Measurements from ENCODE around the gene LRRC74A.

Gene LRRC74A

GRCh38 chr14:76834241-76834661, 8.0 kb downstream of the LRRC74A start:
- H3K27me3 ChIP-seq (ENCODE audit: insufficient read depth, low read length, poor library complexity, severe bottlenecking) = peaks cover 13% of the 10 kb centered on the region
- H3F3A ChIP-seq (ENCODE audit: low read depth) = no peaks in the 10 kb centered on the region
- TF ChIP-seq CTCF (conservative IDR thresholded peaks at IDR 0.05; ENCODE audit: low read length) = no peak
- TF ChIP-seq EZH2phosphoT487 (IDR thresholded peaks at IDR 0.05; ENCODE audit: borderline replicate concordance) = no peak
- H3K9me2 ChIP-seq (replicated peaks; ENCODE audit: low read depth, low read length) = no peaks in the 10 kb centered on the region
- H3K36me3 ChIP-seq (ENCODE audit: insufficient read depth, low read length) = no peaks in the 10 kb centered on the region
- H3K4me2 ChIP-seq (ENCODE audit: low read depth, low read length, poor library complexity, severe bottlenecking) = no peak overlapping the region
- H3K4me3 ChIP-seq (ENCODE audit: low read length, poor library complexity, severe bottlenecking) = no peak overlapping the region
- no peaks in the 10 kb centered on the region for H3K4me1 ChIP-seq (ENCODE audit: insufficient read depth, low read length, poor library complexity, severe bottlenecking)
- no peak overlapping the region for H2AFZ ChIP-seq (ENCODE audit: low read length)
- no peak overlapping the region for H3K9ac ChIP-seq (ENCODE audit: low read depth, low read length, poor library complexity, severe bottlenecking)
- no peaks in the 10 kb centered on the region for H4K20me1 ChIP-seq (ENCODE audit: insufficient read depth, low read length, poor library complexity, severe bottlenecking)
- H3K9me3 ChIP-seq (ENCODE audit: insufficient read depth, low read depth, low read length) = no peaks in the 10 kb centered on the region
- H3K79me2 ChIP-seq (ENCODE audit: insufficient read depth, low read length) = no peaks in the 10 kb centered on the region

- H3K4me1 ChIP-seq (ENCODE audit: insufficient read depth, low read length, poor library complexity, severe bottlenecking) = no peaks in the 10 kb centered on the region
- no peaks in the 10 kb centered on the region for H3K36me3 ChIP-seq (ENCODE audit: insufficient read depth, low read length)
- peaks cover 17% of the 10 kb centered on the region for H3K27me3 ChIP-seq (ENCODE audit: insufficient read depth, low read length, poor library complexity, severe bottlenecking)
- no peaks in the 10 kb centered on the region for H3K9me3 ChIP-seq (ENCODE audit: insufficient read depth, low read depth, low read length)
- H3K79me2 ChIP-seq (ENCODE audit: insufficient read depth, low read length) = no peaks in the 10 kb centered on the region
- H3K9me2 ChIP-seq (replicated peaks; ENCODE audit: low read depth, low read length) = no peaks in the 10 kb centered on the region
- H3F3A ChIP-seq (ENCODE audit: low read depth) = no peaks in the 10 kb centered on the region
- H3K4me3 ChIP-seq (ENCODE audit: low read length, poor library complexity, severe bottlenecking) = no peak overlapping the region
- no peak overlapping the region for H3K9ac ChIP-seq (ENCODE audit: low read depth, low read length, poor library complexity, severe bottlenecking)
- no peak overlapping the region for H2AFZ ChIP-seq (ENCODE audit: low read length)
- TF ChIP-seq EZH2phosphoT487 (IDR thresholded peaks at IDR 0.05; ENCODE audit: borderline replicate concordance) (no peak), CTCF (conservative IDR thresholded peaks at IDR 0.05; ENCODE audit: low read length) (no peak)
- no peak overlapping the region for H3K4me2 ChIP-seq (ENCODE audit: low read depth, low read length, poor library complexity, severe bottlenecking)
- H4K20me1 ChIP-seq (ENCODE audit: insufficient read depth, low read length, poor library complexity, severe bottlenecking) = no peaks in the 10 kb centered on the region
Observed at GRCh38 chr14:76836029-76836630, 9.9 kb downstream of the LRRC74A start.

- no peak overlapping the region for H3K4me3 ChIP-seq (ENCODE audit: low read length, poor library complexity, severe bottlenecking)
- H3K4me1 ChIP-seq (ENCODE audit: insufficient read depth, low read length, poor library complexity, severe bottlenecking) = no peaks in the 10 kb centered on the region
- TF ChIP-seq EZH2phosphoT487 (IDR thresholded peaks at IDR 0.05; ENCODE audit: borderline replicate concordance) = no peak
- TF ChIP-seq CTCF (conservative IDR thresholded peaks at IDR 0.05; ENCODE audit: low read length) = no peak
- H4K20me1 ChIP-seq (ENCODE audit: insufficient read depth, low read length, poor library complexity, severe bottlenecking) = no peaks in the 10 kb centered on the region
- H3F3A ChIP-seq (ENCODE audit: low read depth) = no peaks in the 10 kb centered on the region
- H3K9ac ChIP-seq (ENCODE audit: low read depth, low read length, poor library complexity, severe bottlenecking) = no peak overlapping the region
- H3K4me2 ChIP-seq (ENCODE audit: low read depth, low read length, poor library complexity, severe bottlenecking) = no peak overlapping the region
- peaks cover 17% of the 10 kb centered on the region for H3K27me3 ChIP-seq (ENCODE audit: insufficient read depth, low read length, poor library complexity, severe bottlenecking)
- no peaks in the 10 kb centered on the region for H3K9me2 ChIP-seq (replicated peaks; ENCODE audit: low read depth, low read length)
- H2AFZ ChIP-seq (ENCODE audit: low read length) = no peak overlapping the region
- H3K36me3 ChIP-seq (ENCODE audit: insufficient read depth, low read length) = no peaks in the 10 kb centered on the region
- H3K79me2 ChIP-seq (ENCODE audit: insufficient read depth, low read length) = no peaks in the 10 kb centered on the region
- no peaks in the 10 kb centered on the region for H3K9me3 ChIP-seq (ENCODE audit: insufficient read depth, low read depth, low read length)
Observed at GRCh38 chr14:76837524-76837923, 11.3 kb downstream of the LRRC74A start.

Measured in Loucy (cell line).